NCI-H524 treated with DMSO at 0.1 percent for 48 hours (cell line): ENCODE data around the gene SOX10.

Source experiments
- DNase-seq: peaks from one replicate; lab custom pipeline; 2025; lab: John Stamatoyannopoulos, UW

Gene SOX10

GRCh38 chr22:37930270-37930951 lies 53.9 kb downstream of the SOX10 start:
- no peak for DNase-seq

DNA sequence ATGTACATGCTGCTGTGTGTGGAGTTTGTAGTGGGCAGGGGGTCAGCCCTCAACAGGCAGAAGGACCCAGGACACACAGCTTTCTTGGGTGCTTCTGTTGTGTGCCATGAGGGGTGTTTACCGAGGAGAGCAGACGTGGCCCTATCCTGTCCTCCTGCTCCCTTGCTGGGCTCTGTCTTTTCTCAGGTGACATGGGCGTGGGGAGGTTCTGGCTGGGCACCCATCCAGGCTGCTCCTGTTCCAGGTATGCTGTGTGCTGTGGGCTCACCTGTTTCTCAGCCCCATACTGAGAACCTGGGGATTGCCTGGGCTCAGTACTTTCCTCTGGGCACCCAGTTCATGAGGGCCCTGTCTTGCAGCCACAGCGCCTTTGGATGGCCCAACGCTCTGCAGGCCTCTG lies 55.0 kb downstream of the SOX10 start:
- no peak for DNase-seq

- no peak for DNase-seq
Observed at GRCh38 chr22:37927637-37927936, 56.8 kb downstream of the SOX10 start.

- DNase-seq: no peak
Observed at GRCh38 chr22:37926771-37927636, 57.4 kb downstream of the SOX10 start.

DNA sequence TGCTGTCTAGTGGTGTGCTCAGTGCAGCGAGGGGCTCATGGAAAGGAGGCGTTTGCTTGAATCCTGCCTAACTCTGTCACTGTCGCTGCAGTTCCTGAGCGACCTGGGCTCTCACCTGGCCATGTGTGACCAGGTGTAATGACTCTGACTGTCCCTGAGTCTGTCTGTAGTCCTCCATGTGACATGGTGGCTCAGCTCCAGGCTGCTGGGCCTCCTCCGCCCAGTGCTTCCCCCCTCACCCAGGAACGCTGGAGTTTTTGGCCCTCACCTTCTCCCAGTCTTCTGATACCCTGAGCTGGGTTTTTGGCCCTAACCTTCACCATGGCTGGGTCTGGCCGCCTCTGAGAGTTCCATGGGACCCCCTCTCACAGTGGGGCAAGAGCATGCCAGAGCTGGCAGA lies 58.0 kb downstream of the SOX10 start:
- no peak for DNase-seq

DNA sequence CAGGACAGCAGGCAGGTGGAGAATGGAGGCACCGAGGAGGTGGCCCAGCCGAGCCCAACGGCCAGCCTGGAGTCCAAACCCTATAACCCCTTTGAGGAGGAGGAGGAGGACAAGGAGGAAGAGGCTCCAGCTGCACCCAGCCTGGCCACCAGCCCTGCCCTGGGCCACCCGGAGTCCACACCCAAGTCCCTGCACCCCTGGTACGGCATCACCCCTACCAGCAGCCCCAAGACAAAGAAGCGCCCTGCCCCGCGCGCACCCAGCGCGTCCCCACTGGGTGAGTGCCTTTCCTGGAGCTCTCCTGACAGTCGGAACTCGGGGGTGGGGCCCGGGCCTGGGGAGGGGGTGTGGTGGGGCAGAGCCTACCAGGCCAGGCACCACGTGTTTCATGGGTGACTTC lies 58.6 kb downstream of the SOX10 start:
- no peak for DNase-seq

DNA sequence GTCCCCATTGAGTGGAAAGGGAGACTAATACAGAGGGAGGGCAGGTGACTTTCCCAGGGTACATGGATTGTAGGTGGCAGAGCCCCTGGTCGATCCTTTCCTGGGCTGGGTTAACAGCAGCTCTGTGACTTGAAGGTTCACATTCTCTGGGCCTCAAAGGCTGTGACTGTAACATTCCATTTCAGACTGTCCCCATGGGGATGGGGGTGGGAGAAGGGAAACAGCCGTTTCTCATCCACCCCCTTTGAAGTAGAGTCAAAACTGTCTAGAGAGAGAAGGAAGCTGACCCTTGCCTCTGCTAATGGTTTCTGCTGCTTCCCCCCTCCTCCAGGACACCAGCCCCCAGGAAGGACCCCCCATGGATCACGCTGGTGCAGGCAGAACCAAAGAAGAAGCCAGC lies 59.0 kb downstream of the SOX10 start:
- no peak for DNase-seq

DNA sequence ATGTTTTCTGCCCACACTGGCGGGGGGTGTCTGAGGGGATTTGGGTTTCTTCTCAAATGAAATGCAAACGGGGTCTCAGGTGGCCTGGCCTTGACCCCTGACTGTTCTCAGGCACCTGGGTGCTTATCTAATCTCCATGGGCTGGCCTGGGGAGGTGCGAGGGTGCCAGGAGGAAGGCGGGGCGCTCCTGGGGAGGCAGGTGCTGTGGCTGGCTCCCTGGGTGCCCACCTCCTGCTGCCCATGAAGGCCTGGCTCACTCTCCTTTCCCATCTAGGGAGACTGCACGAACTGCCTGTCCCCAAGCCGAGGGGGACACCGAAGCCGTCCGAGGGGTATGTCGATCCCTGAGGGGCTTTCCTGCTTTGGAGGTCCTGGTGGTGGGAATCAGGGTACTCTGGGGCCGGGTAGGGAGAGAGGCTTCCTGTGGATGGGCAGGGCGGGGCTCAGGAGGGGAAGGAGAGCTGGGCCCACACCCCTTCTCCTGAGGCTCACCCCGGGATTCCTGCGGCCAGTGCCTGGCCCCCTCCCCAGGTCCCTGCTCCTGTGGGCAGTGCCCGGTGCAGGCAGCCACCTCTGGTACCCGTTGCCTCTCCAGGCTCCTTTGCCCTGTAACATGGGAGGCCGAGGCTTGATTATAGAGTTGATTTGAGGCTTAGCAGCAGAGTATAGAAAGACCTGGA lies 59.8 kb downstream of the SOX10 start:
- DNase-seq: no peak

GRCh38 chr22:37923927-37924326 lies 60.4 kb downstream of the SOX10 start:
- no peak for DNase-seq
